Measurements from ENCODE around the gene CDH3. TPM values are rescaled to one million over a fixed set of nuclear protein-coding genes. Genes with fewer than 3 reads are reported as not detected.
A peak's percentile ranks its signal among the peaks of the same experiment; 100 is the strongest.

CDH3 gene
- total and polyA plus RNA-seq, 2 of the 13 experiments (the other 11 are each of a cell fraction or from before 2014, with no cell fraction given) = 0.11 TPM; not detected in 1

GRCh38 chr16:68737046-68737729, 92.1 kb downstream of the CDH3 start, which contains the start of gene CDH1 (continued):
- TF ChIP-seq ZXDC (CRISPR knock-in tag; IDR thresholded peaks at IDR 0.05) (no peak; the same call in 1 of the 2 replicates), EHMT2 (IDR thresholded peaks at IDR 0.05; ENCODE audit: borderline replicate concordance, low read depth, low read length) (no peak), ZNF577 (CRISPR knock-in tag; IDR thresholded peaks at IDR 0.05; ENCODE audit: borderline replicate concordance, low read depth) (no peak), MLX (CRISPR knock-in tag; IDR thresholded peaks at IDR 0.05) (no peak), ZBTB40 (IDR thresholded peaks at IDR 0.05) (no peak), ZBTB40 (CRISPR knock-in tag; IDR thresholded peaks at IDR 0.05) (no peak; the same call in 1 of the 2 replicates), NR2C2 (CRISPR knock-in tag; IDR thresholded peaks at IDR 0.05; ENCODE audit: borderline replicate concordance) (no peak), IRF2 (CRISPR knock-in tag; IDR thresholded peaks at IDR 0.05) (no peak), ZNF510 (CRISPR knock-in tag; IDR thresholded peaks at IDR 0.05; ENCODE audit: low read depth) (no peak), SOX5 (CRISPR knock-in tag; IDR thresholded peaks at IDR 0.05; ENCODE audit: borderline replicate concordance) (no peak), ZNF740 (CRISPR knock-in tag; IDR thresholded peaks at IDR 0.05) (no peak), THRA (CRISPR knock-in tag; IDR thresholded peaks at IDR 0.05; ENCODE audit: borderline replicate concordance) (no peak), ZFP36 (IDR thresholded peaks at IDR 0.05; ENCODE audit: borderline replicate concordance, low read depth, low read length, partially characterized antibody) (no peak), ZNF709 (CRISPR knock-in tag; IDR thresholded peaks at IDR 0.05) (peak; percentile 74; the same call in 1 of the 2 replicates)
